OCI-LY3 (cell line): ENCODE measurements around the gene HPGD.

Experiments
- CTCF ChIP-seq: fragments of 200-600, 300-600 bp; sonication (generic); IDR thresholded peaks from 2 replicates; pipeline ENCODE4 v1.5.1; 2014; ENCODE audit warnings: antibody characterized with exemption, low read length, low read depth
- EZH2phosphoT487 ChIP-seq: fragments of 200-600 bp; shearing (Covaris generic); IDR thresholded peaks from 2 replicates; pipeline ENCODE4 v1.6.1; 2018; ENCODE audit warnings: antibody characterized with exemption, mixed run types, low read depth

- TF ChIP-seq CTCF (no peak), EZH2phosphoT487 (no peak)
Measured at GRCh38 chr4:174512745-174513144, 9.5 kb downstream of the HPGD start.
